IPS-18c (cell line): ENCODE measurements around the gene C1S.
"Not testable (repeated sequence)": the region's sequence is repeated elsewhere in the genome, so short reads cannot be mapped to it uniquely, and the experiment has no call there.

ENCODE experiments used
- H3K4me3 ChIP-seq: 2 replicates; pipeline ENCODE4 v1.7.0; 2013; ENCODE audit warnings: low read depth, mild to moderate bottlenecking, low read length, moderate library complexity; ENCODE audit not compliant: insufficient read depth
- H3K9me3 ChIP-seq: one replicate; pipeline ENCODE4 v1.6.1; 2013; ENCODE audit warnings: mild to moderate bottlenecking, low read length, moderate library complexity; ENCODE audit not compliant: control insufficient read depth, insufficient read depth

C1S gene

GRCh38 chr12:7038591-7038990, 21.9 kb upstream of the C1S start:
- H3K9me3 ChIP-seq, result peaks cover 2% of the 10 kb centered on the region
- no peak overlapping the region for H3K4me3 ChIP-seq

GRCh38 chr12:7039403-7039802, 21.1 kb upstream of the C1S start:
- Histone ChIP-seq H3K9me3 (peaks cover 2% of the 10 kb centered on the region), H3K4me3 (no peak overlapping the region)

- Histone ChIP-seq H3K9me3 (peaks cover 1% of the 10 kb centered on the region), H3K4me3 (no peak overlapping the region)
Observed at GRCh38 chr12:7042842-7043241, 17.7 kb upstream of the C1S start.

DNA sequence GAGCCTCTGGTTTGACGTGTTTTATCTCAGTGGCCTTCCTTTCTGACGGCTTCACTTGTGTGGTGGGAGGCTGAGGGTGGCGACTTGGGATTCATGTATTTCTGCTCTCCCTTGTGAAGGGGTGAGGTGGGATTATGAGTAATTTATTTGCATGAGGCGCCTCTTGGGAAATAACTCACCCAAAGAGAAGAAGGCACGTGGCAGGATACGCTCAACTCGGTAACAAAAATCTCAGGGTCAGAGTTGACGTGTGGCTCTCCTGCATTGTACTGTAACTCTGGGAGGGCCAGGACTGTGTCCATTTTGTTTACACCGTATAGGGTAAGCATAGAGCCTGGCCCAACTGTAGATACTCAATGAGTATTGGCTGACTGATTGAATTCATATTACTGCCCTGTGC, 14.6 kb upstream of the C1S start:
- Histone ChIP-seq H3K9me3 (no peaks in the 10 kb centered on the region), H3K4me3 (no peak overlapping the region)

- Histone ChIP-seq H3K9me3 (no peaks in the 10 kb centered on the region), H3K4me3 (no peak overlapping the region)
Observed at GRCh38 chr12:7046383-7047105, 14.0 kb upstream of the C1S start.

DNA sequence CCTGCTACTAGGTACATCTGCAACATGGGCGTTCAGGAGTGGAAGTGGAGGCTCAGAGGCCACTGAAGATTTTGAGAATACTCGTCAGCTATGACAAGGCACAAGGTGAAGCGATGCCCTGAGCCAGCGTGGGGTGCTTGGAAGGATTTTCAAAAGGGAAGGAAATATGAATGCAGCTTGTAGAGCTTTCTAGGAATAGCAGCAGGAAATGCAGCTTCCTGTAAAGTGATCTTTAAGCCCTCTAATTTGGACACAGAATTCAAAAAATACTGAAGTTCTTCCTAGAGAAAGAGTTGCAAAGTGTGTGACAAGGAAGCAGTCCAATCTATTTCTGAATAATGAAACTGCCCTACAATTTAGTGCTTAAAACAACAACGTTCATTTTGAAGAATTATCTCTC, 13.2 kb upstream of the C1S start:
- no peak overlapping the region for H3K4me3 ChIP-seq
- no peaks in the 10 kb centered on the region for H3K9me3 ChIP-seq

DNA sequence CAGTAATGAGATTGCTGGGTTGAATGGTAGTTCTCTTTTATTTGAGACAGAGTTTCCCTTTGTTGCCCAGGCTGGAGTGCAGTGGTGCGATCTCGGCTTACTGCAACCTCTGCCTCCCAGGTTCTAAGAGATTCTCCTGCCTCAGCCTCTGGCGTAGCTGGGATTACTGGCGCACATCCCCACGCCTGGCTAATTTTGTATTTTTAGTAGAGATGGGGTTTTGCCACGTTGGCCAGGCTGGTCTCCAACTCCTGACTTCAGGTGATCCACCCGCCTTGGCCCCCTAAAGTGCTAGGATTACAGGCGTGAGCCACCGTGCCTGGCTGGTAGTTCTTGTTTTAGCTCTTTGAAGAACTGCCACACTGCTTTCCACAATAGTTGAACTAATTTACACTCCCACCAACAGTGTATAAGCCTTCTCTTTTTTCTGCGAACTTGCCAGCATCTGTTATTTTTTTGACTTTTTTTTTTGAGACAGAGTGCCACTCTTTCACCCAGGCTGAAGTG, 11.0 kb upstream of the C1S start:
- not testable (repeated sequence) for H3K9me3 ChIP-seq, H3K4me3 ChIP-seq

- not testable (repeated sequence) for H3K4me3 ChIP-seq, H3K9me3 ChIP-seq
Observed at GRCh38 chr12:7049973-7050372, 10.5 kb upstream of the C1S start.

- H3K9me3 ChIP-seq, result no peaks in the 10 kb centered on the region
Observed at GRCh38 chr12:7054925-7055324, 5.6 kb upstream of the C1S start.

DNA sequence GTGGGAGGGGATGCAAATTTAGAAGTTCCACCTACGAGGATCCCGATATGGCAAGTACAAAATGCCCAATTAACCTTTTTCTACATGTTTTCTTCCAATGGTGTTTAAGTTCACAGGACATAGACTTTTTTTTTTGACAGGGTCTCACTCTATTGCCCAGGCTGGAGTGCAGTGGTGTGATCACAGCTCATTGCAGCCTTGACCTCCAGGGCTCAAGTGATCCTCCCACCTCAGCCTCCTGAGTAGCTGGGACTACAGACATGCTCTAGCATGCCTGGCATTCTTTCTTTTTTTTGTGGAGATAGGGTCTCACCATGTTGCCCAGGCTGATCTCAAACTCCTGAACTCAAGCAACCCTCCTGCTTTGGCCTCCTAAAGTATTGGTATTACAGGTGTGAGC, 4.8 kb upstream of the C1S start:
- not testable (repeated sequence) for H3K4me3 ChIP-seq, H3K9me3 ChIP-seq

More at GRCh38 chr12:7054925-7055324, 5.6 kb upstream of the C1S start:
- no peak overlapping the region for H3K4me3 ChIP-seq

- no peak overlapping the region for H3K4me3 ChIP-seq
- H3K9me3 ChIP-seq, result no peaks in the 10 kb centered on the region
Observed at GRCh38 chr12:7058163-7058845, 2.2 kb upstream of the C1S start.

GRCh38 chr12:7058850-7059395, 1.6 kb upstream of the C1S start:
- H3K4me3 ChIP-seq, result no peak overlapping the region
- H3K9me3 ChIP-seq, result no peaks in the 10 kb centered on the region

- Histone ChIP-seq H3K9me3 (no peaks in the 10 kb centered on the region), H3K4me3 (no peak overlapping the region)
Observed at GRCh38 chr12:7059780-7060179, 738 bp upstream of the C1S start.

- no peak overlapping the region for H3K4me3 ChIP-seq
- H3K9me3 ChIP-seq, result no peaks in the 10 kb centered on the region
Observed at GRCh38 chr12:7061138-7061537, 620 bp downstream of the C1S start.

DNA sequence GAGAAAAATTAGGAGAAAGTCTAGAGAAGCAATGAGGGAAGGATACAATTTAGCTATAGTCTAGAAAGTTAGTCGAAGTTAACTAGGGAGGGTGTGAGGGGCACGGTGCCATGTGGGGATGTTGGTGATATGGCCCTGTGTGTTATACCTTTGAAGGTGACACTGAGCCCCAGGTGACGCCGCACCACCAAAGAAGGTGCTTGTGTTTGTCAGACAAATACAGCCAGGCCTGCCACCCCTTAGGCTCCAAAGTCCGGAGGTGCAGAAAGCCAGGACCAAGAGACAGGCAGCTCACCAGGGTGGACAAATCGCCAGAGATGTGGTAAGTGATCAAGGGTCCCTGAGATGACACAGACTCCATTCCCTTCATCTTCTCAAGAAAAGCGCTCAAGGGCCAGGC, 1.1 kb downstream of the C1S start:
- no peak overlapping the region for H3K4me3 ChIP-seq
- H3K9me3 ChIP-seq, result no peaks in the 10 kb centered on the region

- Histone ChIP-seq H3K4me3 (no peak overlapping the region), H3K9me3 (no peaks in the 10 kb centered on the region)
Observed at GRCh38 chr12:7064516-7064915, 4.0 kb downstream of the C1S start.

- H3K4me3 ChIP-seq, result no peak overlapping the region
- H3K9me3 ChIP-seq, result no peaks in the 10 kb centered on the region
Observed at GRCh38 chr12:7065073-7065623, 4.6 kb downstream of the C1S start.

DNA sequence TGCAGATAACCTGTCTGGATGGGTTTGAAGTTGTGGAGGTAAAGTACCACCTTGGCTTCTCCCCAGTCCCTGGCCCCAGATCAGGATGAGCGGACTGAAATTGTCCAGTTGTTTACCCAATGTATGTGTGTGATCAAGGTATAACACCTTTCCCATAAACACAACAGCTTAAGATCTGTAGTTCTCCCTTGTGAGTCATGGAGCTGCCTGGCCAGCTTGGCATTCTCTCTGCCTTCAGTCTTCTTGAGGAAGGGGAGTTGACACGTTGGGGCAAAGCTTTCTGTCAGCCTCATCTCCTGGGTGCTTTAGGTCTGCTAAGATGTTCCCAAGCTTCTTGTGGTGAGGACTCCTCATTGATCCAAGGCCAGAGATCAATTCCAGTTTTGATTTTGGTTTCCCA, 6.1 kb downstream of the C1S start:
- Histone ChIP-seq H3K9me3 (no peaks in the 10 kb centered on the region), H3K4me3 (no peak overlapping the region)
